CD4-positive, alpha-beta memory T cell (primary cell): ENCODE results near the gene AAGAB. TPM values are rescaled to one million over a fixed set of nuclear protein-coding genes. Genes with fewer than 3 reads are reported as not detected.

Experiments used
- CTCF ChIA-PET: fragments of 350-600 bp; sonication (Branson Sonifier 250); formaldehyde crosslinking; loops from one replicate; lab custom pipeline; 2021; ENCODE audit warnings: inconsistent platforms; ENCODE audit not compliant: partially characterized antibody; lab: Charles Lee
- POLR2A ChIA-PET: fragments of 350-600 bp; sonication (Branson Sonifier 250); formaldehyde crosslinking; loops from one replicate; lab custom pipeline; 2021; ENCODE audit not compliant: partially characterized antibody; lab: Charles Lee
- DNase-seq, 5 donors: peaks; one replicate each; pipeline versions ENCODE4 v3.0.0 to v3.0.0-alpha.2; 2020 to 2022; ENCODE audit warnings: mixed read lengths in 1 of 5
- H3K27ac ChIP-seq: one replicate; pipeline ENCODE4 v1.7.0; 2013; ENCODE audit warnings: low read depth, low read length
- H3K27me3 ChIP-seq: 2 replicates; pipeline ENCODE4 v1.7.0; 2013; ENCODE audit warnings: mild to moderate bottlenecking, low read length, moderate library complexity; ENCODE audit not compliant: insufficient read depth
- H3K36me3 ChIP-seq: 2 replicates; pipeline ENCODE4 v1.7.0; 2013; ENCODE audit warnings: mild to moderate bottlenecking, low read length, moderate library complexity; ENCODE audit not compliant: insufficient read depth
- H3K4me1 ChIP-seq: 2 replicates; pipeline ENCODE4 v1.7.0; 2013; ENCODE audit warnings: mild to moderate bottlenecking, low read length, moderate library complexity; ENCODE audit not compliant: insufficient read depth
- H3K4me3 ChIP-seq, 2 donors: one replicate each; pipeline ENCODE4 v1.7.0; 2013; ENCODE audit warnings: low read length in 2 of 2, mild to moderate bottlenecking in 1 of 2
- H3K9me3 ChIP-seq, 2 donors: one replicate each; pipeline ENCODE4 v1.7.0; 2013; ENCODE audit warnings: low read length in 2 of 2, control low read depth in 1 of 2; ENCODE audit not compliant: control insufficient read depth in 1 of 2
- H3K27ac Mint-ChIP-seq, 7 donors: one replicate each; pipeline ENCODE4 v1.8.0; 2020 to 2021; ENCODE audit warnings: mixed read lengths in 7 of 7, mild to moderate bottlenecking in 6 of 7, inconsistent platforms in 3 of 7, moderate library complexity in 3 of 7
- H3K27me3 Mint-ChIP-seq, 2 donors: one replicate each; pipeline ENCODE4 v1.8.0; 2020 to 2021; ENCODE audit warnings: mixed read lengths in 2 of 2
- H3K36me3 Mint-ChIP-seq, 2 donors: one replicate each; pipeline ENCODE4 v1.8.0; 2020 to 2021; ENCODE audit warnings: mixed read lengths in 2 of 2, inconsistent platforms in 1 of 2, mild to moderate bottlenecking in 1 of 2
- H3K4me1 Mint-ChIP-seq, 4 donors: one replicate each; pipeline ENCODE4 v1.8.0; 2020 to 2021; ENCODE audit warnings: mixed read lengths in 4 of 4, mild to moderate bottlenecking in 1 of 4
- H3K4me3 Mint-ChIP-seq, 8 donors: one replicate each; pipeline ENCODE4 v1.8.0; 2020 to 2021; ENCODE audit warnings: mixed read lengths in 8 of 8, mild to moderate bottlenecking in 7 of 8, moderate library complexity in 6 of 8, inconsistent platforms in 3 of 8
- H3K9me3 Mint-ChIP-seq, 8 donors: one replicate each; pipeline ENCODE4 v1.8.0; 2020 to 2021; ENCODE audit warnings: mixed read lengths in 8 of 8, mild to moderate bottlenecking in 5 of 8, inconsistent platforms in 3 of 8, moderate library complexity in 1 of 8
- intact Hi-C: fragments of 100-400 bp; cut with micrococcal nuclease; formaldehyde crosslinking; loops from one replicate; pipeline ENCODE4 v1.15.1; 2023
- polyA plus RNA-seq, 2 donors: library from polyadenylated mRNA; unstranded; fragments of 300-500 nt; fragmentation: Illumina TruSeq; gene quantifications; one replicate each; pipeline ENCODE4 v1.2.3, GENCODE V29; 2021
- total RNA-seq, 2 experiments: library from RNA; stranded (reverse); gene quantifications; one replicate each; pipeline ENCODE4 v1.2.3, GENCODE V29; 2021

AAGAB gene
- total and polyA plus RNA-seq, 4 experiments from 2014 or later: 30.2 to 71.0 (median 36.9) TPM

DNA sequence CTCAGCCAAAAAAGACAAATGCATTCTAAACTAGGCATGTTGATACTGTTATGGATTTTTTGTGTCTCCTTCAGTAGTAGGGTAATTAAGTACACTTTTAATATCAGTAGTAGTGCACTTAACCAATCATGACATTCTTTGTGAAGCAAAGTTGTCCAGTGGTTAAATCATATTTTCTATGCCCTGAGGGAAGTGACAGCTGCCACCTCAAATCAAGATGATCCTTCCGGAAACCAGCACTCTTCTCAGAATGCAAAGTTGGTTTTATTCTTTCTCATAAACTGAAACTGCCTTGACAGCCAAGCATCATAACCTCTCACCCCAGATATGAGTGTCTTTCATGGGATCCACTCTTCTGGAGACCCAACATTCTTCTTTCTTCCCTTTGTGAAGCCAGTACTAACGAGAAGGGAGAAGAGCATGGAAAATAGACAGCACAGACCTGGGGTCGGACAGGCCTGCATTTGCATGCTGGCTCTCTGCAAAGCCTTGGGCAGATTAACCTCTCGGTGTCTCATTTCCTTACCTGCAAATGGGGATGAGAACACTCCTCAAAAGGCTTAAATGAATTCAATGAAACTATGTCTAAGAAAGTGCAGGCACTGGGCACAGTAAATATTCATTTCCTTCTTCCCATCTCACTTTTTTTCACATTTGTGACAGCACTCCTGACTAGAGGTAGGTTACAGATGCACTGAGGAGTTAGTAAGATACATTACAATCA, 13.2 kb downstream of the AAGAB start:
- peak overlapping the region in 1 of 2 donors; percentile 46 for H3K4me3 ChIP-seq
- no peaks in the 10 kb centered on the region for H3K27me3 ChIP-seq
- H3K4me3 Mint-ChIP-seq: peak overlapping the region; percentile 23 to 88 (median 62)
- H3K36me3 ChIP-seq: no peaks in the 10 kb centered on the region
- H3K9me3 Mint-ChIP-seq: peaks cover 0 to 2% (median 0%) of the 10 kb centered on the region in 8 donors
- ChIA-PET POLR2A (interaction anchor here (1.2 to 2.7 kb wide), 3 partner anchors 13 to 173 kb away, joined by 3 to 25 read pairs (median 7); partner anchors contain the start of genes AAGAB and IQCH), CTCF (interaction anchor here (0.8 to 3.5 kb wide), 12 partner anchors 11 to 595 kb away, joined by 3 to 34 read pairs (median 6); partner anchors contain the start of genes AAGAB and IQCH)
- H3K27ac Mint-ChIP-seq: peak overlapping the region; percentile 78 to 93 (median 87)
- H3K4me1 ChIP-seq: peaks cover 45% of the 10 kb centered on the region
- peak in 4 of 5 donors; percentile 13 to 27 (median 22) for DNase-seq
- H3K27me3 Mint-ChIP-seq: no peaks in the 10 kb centered on the region
- peaks cover 8 to 13% of the 10 kb centered on the region in 2 donors for H3K36me3 Mint-ChIP-seq
- intact Hi-C loops: loop anchor here (1.0 to 2.0 kb wide), 2 partner anchors 13 to 596 kb away; partner anchors contain the start of genes AAGAB and IQCH
- peaks cover 47 to 62% (median 48%) of the 10 kb centered on the region in 4 donors for H3K4me1 Mint-ChIP-seq
- no peaks in the 10 kb centered on the region for H3K9me3 ChIP-seq
- H3K27ac ChIP-seq: peak overlapping the region; percentile 53

GRCh38 chr15:67240235-67241131, 14.0 kb downstream of the AAGAB start:
- peaks cover 12 to 17% of the 10 kb centered on the region in 2 donors for H3K36me3 Mint-ChIP-seq

DNA sequence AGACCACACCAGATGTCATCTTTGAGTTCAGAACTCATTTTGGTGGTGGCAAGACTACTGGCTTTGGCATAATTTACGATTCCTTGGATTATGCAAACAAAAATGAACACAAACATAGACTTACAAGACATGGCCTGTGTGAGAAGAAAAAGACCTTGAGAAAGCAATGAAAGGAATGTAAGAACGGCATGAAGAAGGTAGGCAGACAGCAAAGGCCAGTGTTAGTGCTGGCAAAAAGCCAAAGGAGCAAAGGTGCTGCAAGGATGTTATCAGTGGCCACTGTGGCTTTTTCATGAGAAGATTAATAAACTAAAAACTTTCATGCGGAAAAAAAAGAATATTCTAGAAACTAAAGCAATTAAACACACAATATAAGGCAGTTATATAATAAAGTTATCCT, 21.9 kb downstream of the AAGAB start:
- H3K4me1 ChIP-seq: peaks cover 13% of the 10 kb centered on the region
- H3K9me3 ChIP-seq: no peaks in the 10 kb centered on the region
- DNase-seq: no peak
- Mint-ChIP-seq H3K4me3 (no peak overlapping the region), H3K4me1 (peaks cover 15 to 28% (median 21%) of the 10 kb centered on the region in 4 donors), H3K27ac (no peak overlapping the region), H3K9me3 (no peaks in the 10 kb centered on the region), H3K27me3 (no peaks in the 10 kb centered on the region), H3K36me3 (peaks cover 69 to 70% of the 10 kb centered on the region in 2 donors)
- H3K4me3 ChIP-seq: no peak overlapping the region
- no peak overlapping the region for H3K27ac ChIP-seq
- peaks cover 27% of the 10 kb centered on the region for H3K36me3 ChIP-seq
- ChIA-PET POLR2A (no interaction called here), CTCF (no interaction called here)
- intact Hi-C loops: no loop called here
- H3K27me3 ChIP-seq: no peaks in the 10 kb centered on the region

More at GRCh38 chr15:67240235-67241131, 14.0 kb downstream of the AAGAB start:
- Histone ChIP-seq H3K27me3 (no peaks in the 10 kb centered on the region), H3K9me3 (no peaks in the 10 kb centered on the region), H3K4me1 (peaks cover 45% of the 10 kb centered on the region), H3K27ac (peak overlapping the region; percentile 53), H3K36me3 (peaks cover under 1% of the 10 kb centered on the region), H3K4me3 (peak overlapping the region in 1 of 2 donors; percentile 46)
- POLR2A ChIA-PET: interaction anchor here (0.6 to 2.7 kb wide), 8 partner anchors 11 to 815 kb away, joined by 3 to 25 read pairs (median 4); partner anchors contain the start of genes AAGAB, IQCH and MAP2K5
- Mint-ChIP-seq H3K4me1 (peaks cover 44 to 61% (median 44%) of the 10 kb centered on the region in 4 donors), H3K27me3 (no peaks in the 10 kb centered on the region), H3K4me3 (peak overlapping the region; percentile 43 to 88 (median 62)), H3K9me3 (peaks cover 0 to 2% (median 0%) of the 10 kb centered on the region in 8 donors), H3K27ac (peak overlapping the region; percentile 78 to 93 (median 87))
- CTCF ChIA-PET: interaction anchor here (0.6 to 3.5 kb wide), 23 partner anchors 11 to 395 kb away, joined by 3 to 34 read pairs (median 3); partner anchors contain the start of genes AAGAB and IQCH
- intact Hi-C loops: loop anchor here (1.0 to 2.0 kb wide), 4 partner anchors 14 to 596 kb away; partner anchors contain the start of genes AAGAB and IQCH
- DNase-seq: peak; percentile 27 to 46 (median 40)

DNA sequence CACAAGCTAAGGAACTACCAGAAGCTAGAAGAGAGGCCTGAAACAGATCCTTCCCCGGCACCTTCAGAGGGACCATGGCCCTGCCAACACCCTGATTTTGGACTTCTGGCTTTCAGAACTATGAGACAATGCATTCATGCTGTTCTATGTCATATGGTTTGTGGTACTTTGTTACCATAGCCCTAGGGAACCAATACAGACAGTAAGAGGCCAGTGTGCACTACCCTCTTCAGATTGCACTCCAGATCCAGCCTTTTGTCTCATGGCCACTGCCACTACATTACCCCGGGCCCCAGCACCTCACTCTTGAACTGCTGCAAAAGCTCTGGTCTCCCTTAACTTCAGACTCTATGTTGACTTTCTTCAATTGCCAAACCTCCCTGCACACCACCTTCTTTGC, 24.0 kb downstream of the AAGAB start:
- intact Hi-C loops: no loop called here
- no peak for DNase-seq
- H3K4me1 Mint-ChIP-seq: peaks cover 13 to 28% (median 14%) of the 10 kb centered on the region in 4 donors
- H3K4me1 ChIP-seq: peaks cover 13% of the 10 kb centered on the region
- H3K4me3 ChIP-seq: no peak overlapping the region
- ChIA-PET POLR2A (no interaction called here), CTCF (interaction anchor here (3.2 kb wide), 1 partner anchor 9 kb away, joined by 14 read pairs; no protein-coding TSS in a partner anchor)
- H3K27ac ChIP-seq: no peak overlapping the region
- peak overlapping the region in 1 of 7 donors; percentile 38 for H3K27ac Mint-ChIP-seq
- H3K9me3 ChIP-seq: no peaks in the 10 kb centered on the region
- H3K4me3 Mint-ChIP-seq: no peak overlapping the region
- no peaks in the 10 kb centered on the region for H3K27me3 Mint-ChIP-seq
- H3K27me3 ChIP-seq: no peaks in the 10 kb centered on the region
- H3K36me3 Mint-ChIP-seq: peaks cover 68 to 70% of the 10 kb centered on the region in 2 donors
- H3K36me3 ChIP-seq: peaks cover 33% of the 10 kb centered on the region
- H3K9me3 Mint-ChIP-seq: no peaks in the 10 kb centered on the region

DNA sequence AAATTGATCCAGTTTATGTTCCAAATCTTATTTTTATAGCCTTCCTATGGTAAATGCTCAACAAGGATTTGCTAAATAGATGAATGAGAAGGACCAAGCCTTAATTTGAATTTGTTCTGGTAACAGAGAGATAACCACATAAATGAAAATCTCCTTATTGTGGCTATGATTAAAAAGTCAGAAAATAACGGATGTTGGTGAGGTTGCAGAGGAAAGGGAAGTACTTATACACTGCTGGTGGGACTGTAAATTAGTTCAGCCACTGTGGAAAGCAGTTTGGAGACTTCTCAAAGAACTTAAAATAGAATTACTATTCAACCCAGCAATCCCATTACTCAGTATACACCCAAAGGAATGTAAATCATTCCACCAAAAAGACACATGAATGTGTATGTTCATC, 26.2 kb downstream of the AAGAB start:
- H3K36me3 Mint-ChIP-seq: peaks cover 51 to 58% of the 10 kb centered on the region in 2 donors
- H3K27me3 Mint-ChIP-seq: no peaks in the 10 kb centered on the region
- H3K4me1 Mint-ChIP-seq: peaks cover 13 to 28% (median 14%) of the 10 kb centered on the region in 4 donors
- H3K4me3 Mint-ChIP-seq: no peak overlapping the region
- intact Hi-C loops: no loop called here
- ChIA-PET CTCF (interaction anchor here (3.2 kb wide), 1 partner anchor 12 kb away, joined by 14 read pairs; no protein-coding TSS in a partner anchor), POLR2A (no interaction called here)
- DNase-seq: peak in 2 of 5 donors; percentile 14
- Histone ChIP-seq H3K36me3 (peaks cover 24% of the 10 kb centered on the region), H3K27me3 (no peaks in the 10 kb centered on the region), H3K4me1 (peaks cover 13% of the 10 kb centered on the region), H3K27ac (no peak overlapping the region), H3K9me3 (no peaks in the 10 kb centered on the region), H3K4me3 (no peak overlapping the region)
- no peaks in the 10 kb centered on the region for H3K9me3 Mint-ChIP-seq
- peak overlapping the region in 2 of 7 donors; percentile 44 to 48 for H3K27ac Mint-ChIP-seq

DNA sequence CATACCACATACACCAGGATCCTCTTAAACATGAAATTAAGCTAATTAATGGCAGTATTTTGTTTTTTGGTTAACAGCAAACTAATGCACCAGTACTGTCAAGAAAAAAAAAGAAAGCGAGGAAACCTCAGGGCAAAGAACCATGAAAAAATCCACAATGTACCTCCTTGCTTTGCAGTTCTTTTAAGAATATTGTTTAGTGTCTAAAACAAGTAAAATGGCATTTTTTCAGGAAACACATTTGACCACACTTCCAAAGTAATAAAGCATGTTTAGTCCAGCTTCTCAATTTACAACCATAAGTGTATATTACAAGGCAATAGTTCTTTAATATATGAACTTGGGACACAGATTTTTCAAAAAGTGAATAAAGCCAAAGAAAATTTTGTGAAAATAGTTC, 26.6 kb downstream of the AAGAB start:
- CTCF ChIA-PET: no interaction called here
- peaks cover 47 to 53% of the 10 kb centered on the region in 2 donors for H3K36me3 Mint-ChIP-seq

More for the DNA sequence above, 26.6 kb downstream of the AAGAB start:
- Mint-ChIP-seq H3K9me3 (no peaks in the 10 kb centered on the region), H3K27ac (no peak overlapping the region), H3K4me1 (peaks cover 10 to 28% (median 14%) of the 10 kb centered on the region in 4 donors), H3K27me3 (no peaks in the 10 kb centered on the region), H3K4me3 (no peak overlapping the region)
- H3K4me3 ChIP-seq: no peak overlapping the region
- no peaks in the 10 kb centered on the region for H3K27me3 ChIP-seq
- peaks cover 13% of the 10 kb centered on the region for H3K4me1 ChIP-seq
- intact Hi-C loops: no loop called here
- no peak overlapping the region for H3K27ac ChIP-seq
- POLR2A ChIA-PET: no interaction called here
- H3K9me3 ChIP-seq: no peaks in the 10 kb centered on the region
- peaks cover 24% of the 10 kb centered on the region for H3K36me3 ChIP-seq
- DNase-seq: no peak
